Mesenchymal stem cell (in vitro differentiated cells and primary cell): Measurements from ENCODE around the gene SPATA21.

ENCODE experiments used
- DNase-seq: peaks from one replicate; pipeline ENCODE4 v3.0.0-alpha.2; 2013
- H2AFZ ChIP-seq: one replicate; pipeline ENCODE4 v1.6.1; 2013; ENCODE audit warnings: low read depth, mild to moderate bottlenecking, control low read depth, inconsistent platforms, low read length, moderate library complexity
- H2AK5ac ChIP-seq: 2 replicates; pipeline ENCODE4 v1.6.1; 2013; ENCODE audit warnings: low read length, moderate library complexity, mild to moderate bottlenecking, inconsistent platforms; ENCODE audit not compliant: severe bottlenecking
- H2BK120ac ChIP-seq: one replicate; pipeline ENCODE4 v1.6.1; 2013; ENCODE audit warnings: low read depth, mild to moderate bottlenecking, inconsistent platforms, low read length, moderate library complexity
- H2BK12ac ChIP-seq, 2 experiments: one replicate each; pipeline ENCODE4 v1.6.1; 2013; ENCODE audit warnings: inconsistent platforms in 2 of 2, low read length in 2 of 2, mild to moderate bottlenecking in 2 of 2, moderate library complexity in 2 of 2, control low read depth in 1 of 2
- H2BK15ac ChIP-seq: one replicate; pipeline ENCODE4 v1.6.1; 2013; ENCODE audit warnings: mild to moderate bottlenecking, low read depth, inconsistent platforms; ENCODE audit not compliant: poor library complexity, severe bottlenecking
- H2BK5ac ChIP-seq: 2 replicates; pipeline ENCODE4 v1.6.1; 2013; ENCODE audit warnings: low read depth, mild to moderate bottlenecking, low read length, control low read depth, inconsistent platforms; ENCODE audit not compliant: poor library complexity, severe bottlenecking
- H3K14ac ChIP-seq, 2 experiments: one replicate each; pipeline ENCODE4 v1.6.1; 2013; ENCODE audit warnings: inconsistent platforms in 2 of 2, low read length in 2 of 2, control low read depth in 1 of 2, mild to moderate bottlenecking in 1 of 2, moderate library complexity in 1 of 2
- H3K18ac ChIP-seq, 2 experiments: one replicate each; pipeline ENCODE4 v1.6.1; 2013; ENCODE audit warnings: inconsistent platforms in 2 of 2, low read length in 2 of 2, control low read depth in 1 of 2, low read depth in 1 of 2, mild to moderate bottlenecking in 1 of 2
- H3K23ac ChIP-seq, 2 experiments: one replicate each; pipeline ENCODE4 v1.6.1; 2013; ENCODE audit warnings: inconsistent platforms in 2 of 2, low read length in 2 of 2, mild to moderate bottlenecking in 2 of 2, moderate library complexity in 2 of 2, control low read depth in 1 of 2
- H3K27ac ChIP-seq: 2 replicates; pipeline ENCODE4 v1.5.1; 2013; ENCODE audit warnings: mild to moderate bottlenecking, moderate library complexity, low read length, control low read depth, inconsistent platforms; ENCODE audit not compliant: poor library complexity, severe bottlenecking
- H3K27me3 ChIP-seq, 2 experiments: 2 replicates each; pipeline versions ENCODE4 v1.6.1 to v1.7.0; 2013; ENCODE audit warnings: low read length in 2 of 2, mild to moderate bottlenecking in 2 of 2, moderate library complexity in 2 of 2, control low read depth in 1 of 2, inconsistent platforms in 1 of 2; ENCODE audit not compliant: control insufficient read depth in 1 of 2, insufficient read depth in 1 of 2
- H3K36me3 ChIP-seq, 2 experiments: 2 replicates each; pipeline versions ENCODE4 v1.6.1 to v1.7.0; 2013; ENCODE audit warnings: low read length in 2 of 2, control low read depth in 1 of 2, inconsistent platforms in 1 of 2, low read depth in 1 of 2, mild to moderate bottlenecking in 1 of 2; ENCODE audit not compliant: insufficient read depth in 2 of 2, control insufficient read depth in 1 of 2
- H3K4ac ChIP-seq, 2 experiments: one replicate each; pipeline ENCODE4 v1.6.1; 2013; ENCODE audit warnings: inconsistent platforms in 2 of 2, low read length in 2 of 2, mild to moderate bottlenecking in 2 of 2, moderate library complexity in 2 of 2, control low read depth in 1 of 2, low read depth in 1 of 2
- H3K4me1 ChIP-seq: 2 replicates; pipeline ENCODE4 v1.6.1; 2013; ENCODE audit warnings: low read depth, low read length, control low read depth; ENCODE audit not compliant: control insufficient read depth, insufficient read depth
- H3K4me2 ChIP-seq: 2 replicates; pipeline ENCODE4 v1.6.1; 2013; ENCODE audit warnings: low read length, mild to moderate bottlenecking, inconsistent platforms; ENCODE audit not compliant: poor library complexity, severe bottlenecking
- H3K4me3 ChIP-seq, 2 experiments: 2 replicates each; pipeline versions ENCODE4 v1.5.1 to v1.7.0; 2013; ENCODE audit warnings: low read length in 2 of 2, mild to moderate bottlenecking in 2 of 2, control low read depth in 1 of 2, low read depth in 1 of 2; ENCODE audit not compliant: insufficient read depth in 1 of 2
- H3K79me1 ChIP-seq: replicated peaks from 2 replicates; pipeline ENCODE4 v1.6.1; 2013; ENCODE audit warnings: mild to moderate bottlenecking, control low read depth, low read length, inconsistent platforms; ENCODE audit not compliant: poor library complexity, severe bottlenecking
- H3K9ac ChIP-seq: 2 replicates; pipeline ENCODE4 v1.7.0; 2013; ENCODE audit warnings: mild to moderate bottlenecking, low read length, moderate library complexity
- H3K9me3 ChIP-seq: 2 replicates; pipeline ENCODE4 v1.7.0; 2013; ENCODE audit warnings: mild to moderate bottlenecking, low read length; ENCODE audit not compliant: control insufficient read depth
- H4K8ac ChIP-seq: one replicate; pipeline ENCODE4 v1.6.1; 2013; ENCODE audit warnings: inconsistent platforms, mild to moderate bottlenecking, low read length, moderate library complexity
- H4K91ac ChIP-seq: one replicate; pipeline ENCODE4 v1.6.1; 2013; ENCODE audit warnings: mild to moderate bottlenecking, low read length, inconsistent platforms
- WGBS: methylation state at CpG from one replicate; pipeline ENCODE4 v1.1.7; 2013; ENCODE audit warnings: mixed read lengths; 5-methylcytosine and 5-hydroxymethylcytosine counted together

SPATA21 gene

GRCh38 chr1:16442265-16442664 lies 5.0 kb upstream of the SPATA21 start:
- Histone ChIP-seq H4K91ac (no peak overlapping the region), H3K4ac (peak overlapping the region in 1 of 2 experiments; percentile 57), H3K4me3 (peak overlapping the region in 1 of 2 experiments; percentile 99), H2BK5ac (no peak overlapping the region), H3K9ac (peak overlapping the region; percentile 97), H2BK12ac (no peak overlapping the region), H3K4me2 (peak overlapping the region; percentile 37), H3K9me3 (no peaks in the 10 kb centered on the region), H3K27me3 (no peaks in the 10 kb centered on the region), H3K18ac (no peak overlapping the region), H2BK15ac (no peak overlapping the region), H3K36me3 (peaks cover 45% of the 10 kb centered on the region in 2 experiments), H2BK120ac (no peak overlapping the region), H2AK5ac (no peak overlapping the region), H3K14ac (no peak overlapping the region), H2AFZ (no peak overlapping the region), H4K8ac (no peak overlapping the region), H3K27ac (no peak overlapping the region), H3K4me1 (peaks cover 15% of the 10 kb centered on the region), H3K23ac (no peak overlapping the region), H3K79me1 (peaks cover 21% of the 10 kb centered on the region)
- no peak for DNase-seq
- over 99% methylated on average over 7 of the region's 7 CpGs for WGBS

- Histone ChIP-seq H3K14ac (no peak overlapping the region), H3K4ac (peak overlapping the region; percentile 80 to 99), H3K4me1 (peaks cover 15% of the 10 kb centered on the region), H4K8ac (peak overlapping the region; percentile 100), H3K79me1 (peaks cover 15% of the 10 kb centered on the region), H2AK5ac (no peak overlapping the region), H3K9me3 (no peaks in the 10 kb centered on the region), H4K91ac (peak overlapping the region; percentile 93), H2BK120ac (no peak overlapping the region), H3K4me2 (peak overlapping the region; percentile 79), H2BK12ac (no peak overlapping the region), H2AFZ (peak overlapping the region; percentile 62), H3K36me3 (peaks cover 37 to 40% of the 10 kb centered on the region in 2 experiments), H2BK15ac (no peak overlapping the region), H3K4me3 (peak overlapping the region; percentile 90 to 99), H3K27me3 (no peaks in the 10 kb centered on the region), H2BK5ac (no peak overlapping the region), H3K27ac (peak overlapping the region; percentile 84), H3K23ac (no peak overlapping the region), H3K9ac (peak overlapping the region; percentile 97), H3K18ac (peak overlapping the region in 1 of 2 experiments; percentile 86)
- no peak for DNase-seq
- WGBS: 0% methylated on average over 8 of the region's 12 CpGs
Observed at GRCh38 chr1:16441282-16441665, 4.0 kb upstream of the SPATA21 start.

DNA sequence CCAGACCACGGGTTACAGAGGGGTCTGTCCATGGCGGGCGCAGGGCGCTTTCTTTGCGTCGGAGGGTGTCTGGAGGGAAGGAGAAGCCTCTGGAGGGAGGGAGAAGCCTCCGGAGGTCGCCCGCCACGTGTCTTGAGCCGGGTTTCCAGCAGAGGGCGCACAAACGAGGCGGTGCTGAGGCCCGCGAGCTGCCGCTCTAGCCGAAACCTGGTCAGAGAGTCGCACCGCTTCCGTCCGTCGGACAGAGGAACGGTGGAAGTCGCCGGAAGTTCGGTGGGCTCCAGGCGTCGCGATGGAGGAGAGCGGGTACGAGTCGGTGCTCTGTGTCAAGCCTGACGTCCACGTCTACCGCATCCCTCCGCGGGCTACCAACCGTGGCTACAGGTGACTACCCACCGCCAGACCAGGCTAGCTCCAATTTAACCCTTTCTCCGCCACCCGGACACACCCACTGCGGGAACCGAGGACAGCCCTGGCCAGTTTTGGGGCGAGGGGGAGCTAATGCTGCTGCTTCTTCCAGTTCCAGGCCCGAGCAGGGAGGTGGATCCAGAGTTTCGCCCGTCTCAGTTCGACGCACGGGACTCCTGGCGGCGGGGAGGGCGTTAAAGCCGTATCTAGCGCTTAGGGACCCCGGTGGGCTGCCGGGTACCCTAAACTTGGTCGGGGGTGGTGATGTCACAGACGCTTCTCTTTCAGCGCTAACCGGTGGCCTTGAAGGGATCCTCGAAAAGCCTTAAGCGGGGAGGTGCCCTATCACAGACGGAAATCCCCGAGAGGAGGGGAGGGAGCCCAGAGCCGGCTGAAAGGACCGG lies 3.5 kb upstream of the SPATA21 start, which contains the start of gene NECAP2:
TSS of gene NECAP2 (plus strand) at position 255 of the 812 bp plus-strand sequence. CDS start at position 293, 38 bp downstream.
- Histone ChIP-seq H2BK5ac (peak within 1 kb of the TSS; percentile 11), H3K18ac (peak within 1 kb of the TSS; percentile 86 to 96)

DNA sequence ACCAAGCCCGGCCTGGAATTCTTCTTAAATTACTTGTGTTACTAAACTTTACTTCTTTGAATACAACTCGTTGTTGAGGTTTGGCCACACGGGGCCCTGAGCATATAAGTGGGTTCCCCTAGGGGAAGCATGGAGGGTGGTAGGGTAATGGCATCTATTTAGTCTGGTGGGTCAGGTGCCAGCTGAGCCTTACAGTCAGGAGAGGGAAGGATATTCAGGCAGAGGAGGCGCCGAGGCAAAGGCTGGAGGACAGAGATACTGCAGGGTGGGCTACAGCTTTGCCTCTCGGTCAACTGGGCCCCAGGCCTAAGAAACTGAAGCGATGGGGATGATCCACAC lies 2.9 kb upstream of the SPATA21 start:
- Histone ChIP-seq H3K9me3 (no peaks in the 10 kb centered on the region), H3K27me3 (no peaks in the 10 kb centered on the region), H3K36me3 (peaks cover 28% of the 10 kb centered on the region in 2 experiments), H2BK15ac (no peak overlapping the region), H3K23ac (no peak overlapping the region), H3K14ac (no peak overlapping the region), H3K79me1 (peaks cover 11% of the 10 kb centered on the region), H3K4me1 (peaks cover 15% of the 10 kb centered on the region), H3K9ac (peak overlapping the region; percentile 97), H2AFZ (peak overlapping the region; percentile 30), H2BK5ac (no peak overlapping the region), H3K4ac (peak overlapping the region in 1 of 2 experiments; percentile 32), H2BK120ac (no peak overlapping the region), H2BK12ac (peak overlapping the region in 1 of 2 experiments; percentile 6), H2AK5ac (no peak overlapping the region), H3K4me2 (peak overlapping the region; percentile 41), H3K27ac (peak overlapping the region; percentile 14), H3K4me3 (peak overlapping the region in 1 of 2 experiments; percentile 99), H4K8ac (peak overlapping the region; percentile 100), H3K18ac (peak overlapping the region; percentile 41 to 90), H4K91ac (peak overlapping the region; percentile 52)
- WGBS: 62% methylated on average over 7 of the region's 7 CpGs
- DNase-seq: no peak

More for the DNA sequence above, 3.5 kb upstream of the SPATA21 start, which contains the start of gene NECAP2:
- peak within 1 kb of the TSS; percentile 90 to 99 for H3K4me3 ChIP-seq
- H3K4ac ChIP-seq: peak within 1 kb of the TSS; percentile 80 to 99
- H3K79me1 ChIP-seq: peaks cover 14% of the 10 kb centered on the region
- peak within 1 kb of the TSS in 1 of 2 experiments; percentile 88 for H3K14ac ChIP-seq
- peak within 1 kb of the TSS; percentile 57 for H2AK5ac ChIP-seq
- peak within 1 kb of the TSS; percentile 93 for H4K91ac ChIP-seq
- H4K8ac ChIP-seq: peak within 1 kb of the TSS; percentile 100
- DNase-seq: peak; percentile 92
- H3K4me1 ChIP-seq: peaks cover 15% of the 10 kb centered on the region
- no peaks in the 10 kb centered on the region for H3K27me3 ChIP-seq
- peak within 1 kb of the TSS; percentile 89 for H2BK120ac ChIP-seq
- peak within 1 kb of the TSS; percentile 97 for H3K9ac ChIP-seq
- no peaks in the 10 kb centered on the region for H3K9me3 ChIP-seq
- H2AFZ ChIP-seq: peak within 1 kb of the TSS; percentile 62
- H2BK12ac ChIP-seq: peak within 1 kb of the TSS; percentile 6 to 15
- peak within 1 kb of the TSS; percentile 6 to 67 for H3K23ac ChIP-seq
- under 1% methylated on average over 60 of the region's 68 CpGs for WGBS
- peaks cover 33 to 34% of the 10 kb centered on the region in 2 experiments for H3K36me3 ChIP-seq
- peak within 1 kb of the TSS; percentile 65 for H2BK15ac ChIP-seq
- H3K27ac ChIP-seq: peak within 1 kb of the TSS; percentile 84
- H3K4me2 ChIP-seq: peak within 1 kb of the TSS; percentile 79
